K562 treated with DMSO at 1 percent for 48 hours (cell line): ENCODE data around the gene SIX1. TPM values are rescaled to one million over a fixed set of nuclear protein-coding genes. Genes with fewer than 3 reads are reported as not detected.

Experiments used
- total RNA-seq: library from RNA; unstranded; fragments of 300-600 nt; gene quantifications from 2 replicates; pipeline ENCODE4 v1.2.3, GENCODE V29; 2022; ENCODE audit warnings: low replicate concordance; ENCODE audit errors: extremely low read depth

SIX1 gene
- not detected in 2 replicates for total RNA-seq

DNA sequence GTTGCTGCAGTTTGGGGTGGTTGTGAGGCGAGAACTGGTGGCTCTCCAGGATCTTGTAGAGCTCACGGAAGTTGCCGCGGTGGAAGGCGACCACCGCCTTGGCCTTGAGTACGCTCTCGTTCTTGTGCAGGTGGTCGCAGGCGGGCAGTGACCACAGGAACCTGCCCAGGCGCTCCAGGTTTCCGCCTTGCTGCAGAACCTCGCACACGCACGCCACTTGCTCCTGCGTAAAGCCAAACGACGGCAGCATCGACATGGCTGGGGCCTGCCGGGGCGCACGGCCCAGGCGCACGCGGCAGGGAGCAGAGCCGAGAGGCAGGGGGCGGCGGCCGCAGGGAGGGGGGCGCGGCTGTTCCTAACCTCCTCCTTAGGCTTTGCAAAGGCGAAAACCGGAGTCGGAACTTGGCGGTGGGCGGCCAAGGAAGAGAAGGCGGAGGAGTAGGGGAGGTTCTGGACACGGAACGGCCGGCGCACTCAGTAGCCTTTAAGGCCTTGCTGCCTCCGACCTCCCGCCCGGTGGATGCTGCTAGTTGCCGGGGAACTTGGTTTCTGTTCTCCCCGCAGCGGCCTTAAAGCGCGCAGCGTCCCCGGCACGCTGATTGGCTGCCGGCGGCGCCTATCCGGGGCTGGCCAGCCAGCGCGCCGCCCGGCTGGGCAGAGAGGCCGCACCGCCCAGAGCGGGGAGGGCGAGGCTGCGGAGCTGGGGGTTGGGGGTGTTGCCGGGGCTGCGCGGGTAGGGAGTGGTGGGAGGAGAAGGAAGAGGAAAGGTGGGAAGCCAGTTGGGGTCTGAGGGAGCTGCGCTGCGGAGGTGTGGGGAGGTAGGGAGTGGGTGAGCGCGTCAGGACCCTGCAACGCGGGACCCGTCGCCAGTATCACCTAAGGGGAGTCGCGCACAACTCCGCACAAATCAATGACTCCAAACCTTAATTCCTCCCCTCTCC, at the start of gene SIX1:
TSS of gene SIX1 (minus strand) at position 544 of the 941 bp plus-strand sequence. CDS start at position 256, 288 bp downstream.

Other genes starting within 250 kb of the SIX1 start
- gene C14orf39, start 163.4 kb downstream of the SIX1 start, total RNA-seq, result not detected in 2 replicates
- gene SIX6, start 140.3 kb downstream of the SIX1 start, total RNA-seq, result not detected in 2 replicates
- gene SIX4, start 74.9 kb upstream of the SIX1 start, total RNA-seq, result not detected in 2 replicates
- not detected in 2 replicates for gene MNAT1, start 85.3 kb upstream of the SIX1 start, total RNA-seq